Smooth muscle cell (in vitro differentiated cells): ENCODE results near the gene ALG3. TPM values are rescaled to one million over a fixed set of nuclear protein-coding genes. Genes with fewer than 3 reads are reported as not detected.

Source experiments
- DNase-seq: peaks from one replicate; lab custom pipeline; 2025; ENCODE audit not compliant: unreplicated experiment; lab: John Stamatoyannopoulos, UW
- H2AFZ ChIP-seq: fragments of 200-600 bp; sonication (generic); 2 replicates; pipeline ENCODE4 v1.6.0; 2016; ENCODE audit warnings: antibody characterized with exemption, low read depth, mild to moderate bottlenecking
- H3F3A ChIP-seq: fragments of 200-600 bp; sonication (generic); 2 replicates; pipeline ENCODE4 v1.6.0; 2017; ENCODE audit warnings: antibody characterized with exemption, low read depth
- H3K27ac ChIP-seq: fragments of 200-600 bp; sonication (generic); 2 replicates; pipeline ENCODE4 v1.5.1; 2016; ENCODE audit warnings: low read depth, mild to moderate bottlenecking
- H3K27me3 ChIP-seq: fragments of 200-600 bp; sonication (generic); 2 replicates; pipeline ENCODE4 v1.6.1; 2016; ENCODE audit warnings: low read depth, mild to moderate bottlenecking
- H3K36me3 ChIP-seq: fragments of 200-600 bp; sonication (generic); 2 replicates; pipeline ENCODE4 v1.5.1; 2016; ENCODE audit warnings: low read depth
- H3K4me1 ChIP-seq: fragments of 200-600 bp; sonication (generic); 2 replicates; pipeline ENCODE4 v1.5.1; 2016; ENCODE audit warnings: low read depth
- H3K4me2 ChIP-seq: fragments of 200-600 bp; sonication (generic); 2 replicates; pipeline ENCODE4 v1.6.0; 2016; ENCODE audit warnings: mild to moderate bottlenecking
- H3K4me3 ChIP-seq: fragments of 200-600 bp; sonication (generic); 2 replicates; pipeline ENCODE4 v1.5.1; 2016; ENCODE audit warnings: mild to moderate bottlenecking
- H3K79me2 ChIP-seq: fragments of 200-600 bp; sonication (generic); 2 replicates; pipeline ENCODE4 v1.6.0; 2016; ENCODE audit warnings: low read depth, mild to moderate bottlenecking
- H3K9ac ChIP-seq: fragments of 200-600 bp; sonication (generic); 2 replicates; pipeline ENCODE4 v1.6.0; 2016; ENCODE audit warnings: low read depth
- H3K9me3 ChIP-seq: fragments of 200-600 bp; sonication (generic); replicated peaks from 2 replicates; pipeline ENCODE4 v1.5.1; 2016; ENCODE audit warnings: low read depth
- H4K20me1 ChIP-seq: fragments of 200-600 bp; sonication (generic); 2 replicates; pipeline ENCODE4 v1.6.0; 2016; ENCODE audit warnings: low read depth
- CTCF ChIP-seq: fragments of 200-600 bp; sonication (generic); IDR thresholded peaks from 2 replicates; pipeline ENCODE4 v1.5.1; 2017; ENCODE audit warnings: borderline replicate concordance, mild to moderate bottlenecking, antibody characterized with exemption; ENCODE audit not compliant: insufficient read depth, poor library complexity, severe bottlenecking
- WGBS: methylation state at CpG from one replicate; pipeline ENCODE4 v1.1.7; 2016; ENCODE audit warnings: low lambda C conversion rate; 5-methylcytosine and 5-hydroxymethylcytosine counted together
- polyA plus RNA-seq: library from polyadenylated mRNA; unstranded; fragments of >200 nt; fragmentation: Nextera tagmentation; extraction: Ambion mirVana; gene quantifications from 2 replicates; pipeline ENCODE4 v1.2.1, GENCODE V29; 2016
- total RNA-seq: library from RNA; depleted of rRNA; stranded (reverse); fragments of >200 nt; gene quantifications from 2 replicates; pipeline ENCODE4 v1.2.3, GENCODE V29; 2014

The ALG3 gene
- total and polyA plus RNA-seq, 2 experiments from 2014 or later, result 91.2 to 95.2 TPM

GRCh38 chr3:184218814-184219213, 29.9 kb downstream of the ALG3 start:
- Histone ChIP-seq H4K20me1 (no peaks in the 10 kb centered on the region), H3K4me2 (no peak overlapping the region), H3K4me3 (no peak overlapping the region), H2AFZ (no peak overlapping the region), H3K27me3 (no peaks in the 10 kb centered on the region), H3K36me3 (no peaks in the 10 kb centered on the region), H3K4me1 (no peaks in the 10 kb centered on the region), H3K27ac (no peak overlapping the region), H3K79me2 (no peaks in the 10 kb centered on the region), H3K9me3 (no peaks in the 10 kb centered on the region), H3K9ac (no peak overlapping the region), H3F3A (no peaks in the 10 kb centered on the region)
- DNase-seq, result no peak
- TF ChIP-seq CTCF, result no peak
- 74% methylated on average over 4 of the region's 4 CpGs for WGBS

GRCh38 chr3:184211718-184212117, 37.0 kb downstream of the ALG3 start:
- Histone ChIP-seq H3K4me2 (no peak overlapping the region), H3K9me3 (no peaks in the 10 kb centered on the region), H3K9ac (no peak overlapping the region), H2AFZ (no peak overlapping the region), H3F3A (no peaks in the 10 kb centered on the region), H3K4me1 (no peaks in the 10 kb centered on the region), H3K27me3 (peaks cover 6% of the 10 kb centered on the region), H4K20me1 (no peaks in the 10 kb centered on the region), H3K79me2 (no peaks in the 10 kb centered on the region), H3K36me3 (no peaks in the 10 kb centered on the region), H3K4me3 (no peak overlapping the region), H3K27ac (no peak overlapping the region)
- WGBS, result 81% methylated on average over 5 of the region's 5 CpGs
- no peak for DNase-seq
- no peak for TF ChIP-seq CTCF

GRCh38 chr3:184211297-184211696, 37.5 kb downstream of the ALG3 start:
- no peak overlapping the region for H3K4me3 ChIP-seq
- H3K9ac ChIP-seq, result no peak overlapping the region
- H3K36me3 ChIP-seq, result no peaks in the 10 kb centered on the region
- H2AFZ ChIP-seq, result no peak overlapping the region
- H3K27ac ChIP-seq, result no peak overlapping the region
- no peak for DNase-seq
- TF ChIP-seq CTCF, result no peak
- no peaks in the 10 kb centered on the region for H3K79me2 ChIP-seq
- no peaks in the 10 kb centered on the region for H3K4me1 ChIP-seq
- WGBS, result 87% methylated on average over 5 of the region's 5 CpGs
- H3K27me3 ChIP-seq, result peaks cover 11% of the 10 kb centered on the region
- no peak overlapping the region for H3K4me2 ChIP-seq
- no peaks in the 10 kb centered on the region for H4K20me1 ChIP-seq
- H3F3A ChIP-seq, result no peaks in the 10 kb centered on the region
- H3K9me3 ChIP-seq, result no peaks in the 10 kb centered on the region

GRCh38 chr3:184209146-184209923, 39.4 kb downstream of the ALG3 start:
- no peaks in the 10 kb centered on the region for H3K4me1 ChIP-seq
- H3F3A ChIP-seq, result no peaks in the 10 kb centered on the region
- H4K20me1 ChIP-seq, result no peaks in the 10 kb centered on the region
- H3K79me2 ChIP-seq, result no peaks in the 10 kb centered on the region
- peaks cover 14% of the 10 kb centered on the region for H3K27me3 ChIP-seq
- H3K9me3 ChIP-seq, result no peaks in the 10 kb centered on the region
- DNase-seq, result no peak
- no peak overlapping the region for H3K27ac ChIP-seq
- 84% methylated on average over 11 of the region's 11 CpGs for WGBS
- H3K4me3 ChIP-seq, result no peak overlapping the region
- no peak for TF ChIP-seq CTCF
- H3K4me2 ChIP-seq, result no peak overlapping the region
- no peak overlapping the region for H3K9ac ChIP-seq
- no peaks in the 10 kb centered on the region for H3K36me3 ChIP-seq
- no peak overlapping the region for H2AFZ ChIP-seq
